Thoracic aorta (tissue), 2 donors: ENCODE data around the gene RNF151. TPM values are rescaled to one million over a fixed set of nuclear protein-coding genes. Genes with fewer than 3 reads are reported as not detected.

ENCODE experiments used
- ATAC-seq: fragments of 150-250 bp; one replicate; pipeline ENCODE4 v1.8.0; 2017; ENCODE audit warnings: low read depth; ENCODE audit not compliant: insufficient number of reproducible peaks, low FRiP score
- DNase-seq: peaks from one replicate; pipeline ENCODE4 v3.0.0-alpha.2; 2020; ENCODE audit warnings: low spot score
- H3K27ac ChIP-seq, 2 donors: fragments of 200-600 bp; sonication (generic); 1 replicate in 1 of 2; 2 replicates in 1 of 2; pipeline ENCODE4 v1.5.1; 2016; ENCODE audit warnings: mild to moderate bottlenecking in 2 of 2, moderate library complexity in 2 of 2
- H3K27me3 ChIP-seq: fragments of 200-600 bp; sonication (generic); replicated peaks from 2 replicates; pipeline ENCODE4 v1.6.0; 2016; ENCODE audit warnings: mild to moderate bottlenecking; ENCODE audit not compliant: insufficient read depth
- H3K36me3 ChIP-seq: fragments of 200-600 bp; sonication (generic); one replicate; pipeline ENCODE4 v1.5.1; 2016
- H3K4me1 ChIP-seq, 2 donors: fragments of 200-600 bp; sonication (generic); 1 replicate in 1 of 2; 2 replicates in 1 of 2; pipeline versions ENCODE4 v1.5.1 to v1.6.0; 2016; ENCODE audit warnings: low read depth in 2 of 2, mild to moderate bottlenecking in 1 of 2; ENCODE audit not compliant: control insufficient read depth in 1 of 2
- H3K4me3 ChIP-seq: fragments of 200-600 bp; sonication (generic); 2 replicates; pipeline ENCODE4 v1.5.1; 2016; ENCODE audit warnings: mild to moderate bottlenecking
- H3K9me3 ChIP-seq: fragments of 200-600 bp; sonication (generic); 2 replicates; pipeline ENCODE4 v1.5.1; 2016
- total RNA-seq, 2 donors: library from RNA; depleted of rRNA; stranded (reverse); fragments of >200 nt; gene quantifications; one replicate each; pipeline versions ENCODE4 v1.1.0 to v1.2.3, GENCODE V29; 2016
- TF ChIP-seq, protein P1 (sequence below): fragments of 200-600 bp; sonication (generic); IDR thresholded peaks from one replicate; pipeline ENCODE4 v1.5.1; 2019; ENCODE audit warnings: antibody characterized with exemption

The RNF151 gene
- total RNA-seq, 2 donors from 2014 or later = not detected

DNA sequence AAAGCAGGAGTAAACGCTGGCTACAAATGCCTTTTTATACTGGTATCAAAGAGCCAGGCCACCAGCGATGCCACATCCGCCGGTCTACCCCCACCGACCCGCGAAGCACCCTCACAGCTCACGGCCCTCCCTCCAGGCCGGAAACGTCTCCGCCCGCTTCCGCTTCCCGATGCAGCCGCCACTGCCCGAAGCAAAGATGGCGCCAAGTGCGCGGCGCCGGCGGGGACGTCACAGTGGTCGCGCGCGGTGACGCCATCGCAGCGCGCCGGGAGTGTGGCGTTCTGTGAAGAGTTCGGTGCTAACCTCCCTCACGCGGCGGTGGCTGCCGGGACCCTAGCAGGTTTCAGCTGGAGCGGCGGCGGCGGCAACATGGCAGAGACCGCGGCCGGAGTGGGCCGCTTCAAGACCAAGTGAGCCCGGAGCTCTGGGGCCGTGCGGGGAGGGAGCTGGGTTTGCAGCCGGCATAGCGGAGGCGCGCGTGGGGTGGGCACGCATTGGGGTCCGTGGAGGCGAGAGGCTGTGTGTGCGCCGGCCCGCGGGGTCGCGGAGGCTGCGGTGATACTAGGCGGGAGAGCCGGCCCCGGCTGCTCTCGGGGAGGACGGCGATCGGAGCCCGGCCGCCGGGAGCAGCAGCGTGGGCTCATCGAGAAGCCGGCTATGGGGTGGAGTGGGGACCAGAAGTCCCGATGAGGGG is 5.3 kb downstream of the RNF151 start, which contains the start of gene TBL3:
TBL3 (plus strand) TSS at position 258 of the 694 bp plus-strand sequence; CDS start at position 370, 112 bp downstream.
- H3K36me3 ChIP-seq = peaks cover 29% of the 10 kb centered on the region
- TF ChIP-seq, protein P1, sequence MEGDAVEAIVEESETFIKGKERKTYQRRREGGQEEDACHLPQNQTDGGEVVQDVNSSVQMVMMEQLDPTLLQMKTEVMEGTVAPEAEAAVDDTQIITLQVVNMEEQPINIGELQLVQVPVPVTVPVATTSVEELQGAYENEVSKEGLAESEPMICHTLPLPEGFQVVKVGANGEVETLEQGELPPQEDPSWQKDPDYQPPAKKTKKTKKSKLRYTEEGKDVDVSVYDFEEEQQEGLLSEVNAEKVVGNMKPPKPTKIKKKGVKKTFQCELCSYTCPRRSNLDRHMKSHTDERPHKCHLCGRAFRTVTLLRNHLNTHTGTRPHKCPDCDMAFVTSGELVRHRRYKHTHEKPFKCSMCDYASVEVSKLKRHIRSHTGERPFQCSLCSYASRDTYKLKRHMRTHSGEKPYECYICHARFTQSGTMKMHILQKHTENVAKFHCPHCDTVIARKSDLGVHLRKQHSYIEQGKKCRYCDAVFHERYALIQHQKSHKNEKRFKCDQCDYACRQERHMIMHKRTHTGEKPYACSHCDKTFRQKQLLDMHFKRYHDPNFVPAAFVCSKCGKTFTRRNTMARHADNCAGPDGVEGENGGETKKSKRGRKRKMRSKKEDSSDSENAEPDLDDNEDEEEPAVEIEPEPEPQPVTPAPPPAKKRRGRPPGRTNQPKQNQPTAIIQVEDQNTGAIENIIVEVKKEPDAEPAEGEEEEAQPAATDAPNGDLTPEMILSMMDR = no peak
- peak within 1 kb of the TSS; percentile 86 for H3K4me3 ChIP-seq
- H3K27ac ChIP-seq = peak within 1 kb of the TSS; percentile 77 to 89
- no peaks in the 10 kb centered on the region for H3K9me3 ChIP-seq
- no peaks in the 10 kb centered on the region for H3K27me3 ChIP-seq
- DNase-seq (peak; percentile 73), ATAC-seq (peak; percentile 85)
- H3K4me1 ChIP-seq = peaks cover 14 to 22% of the 10 kb centered on the region in 2 donors

DNA sequence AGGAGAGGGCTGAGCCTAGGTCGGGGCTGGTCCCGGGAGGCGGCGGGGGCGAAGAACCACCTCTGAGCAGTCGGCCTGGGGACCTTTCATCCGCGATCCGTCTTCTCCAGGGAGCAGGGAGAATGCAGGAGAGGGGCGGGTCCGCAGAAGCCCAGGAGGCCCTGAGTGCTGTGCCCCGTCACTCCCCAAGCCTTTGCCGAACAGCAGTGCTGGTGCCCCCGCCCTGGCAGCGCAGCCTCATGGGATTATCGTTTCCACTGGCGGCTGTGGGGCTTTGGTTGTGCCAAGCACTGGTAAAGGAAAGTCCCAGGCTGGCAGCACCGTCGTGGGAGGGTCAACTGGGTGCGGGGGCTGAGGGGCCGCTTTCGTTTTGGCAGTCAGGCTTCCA is 5.8 kb downstream of the RNF151 start:
- Histone ChIP-seq H3K4me1 (peaks cover 14 to 22% of the 10 kb centered on the region in 2 donors), H3K27ac (peak overlapping the region in 1 of 2 donors; percentile 77), H3K36me3 (peaks cover 34% of the 10 kb centered on the region), H3K9me3 (no peaks in the 10 kb centered on the region), H3K27me3 (no peaks in the 10 kb centered on the region), H3K4me3 (peak overlapping the region; percentile 86)
- no peak for ATAC-seq
- no peak for DNase-seq
- TF ChIP-seq, protein P1 = no peak

DNA sequence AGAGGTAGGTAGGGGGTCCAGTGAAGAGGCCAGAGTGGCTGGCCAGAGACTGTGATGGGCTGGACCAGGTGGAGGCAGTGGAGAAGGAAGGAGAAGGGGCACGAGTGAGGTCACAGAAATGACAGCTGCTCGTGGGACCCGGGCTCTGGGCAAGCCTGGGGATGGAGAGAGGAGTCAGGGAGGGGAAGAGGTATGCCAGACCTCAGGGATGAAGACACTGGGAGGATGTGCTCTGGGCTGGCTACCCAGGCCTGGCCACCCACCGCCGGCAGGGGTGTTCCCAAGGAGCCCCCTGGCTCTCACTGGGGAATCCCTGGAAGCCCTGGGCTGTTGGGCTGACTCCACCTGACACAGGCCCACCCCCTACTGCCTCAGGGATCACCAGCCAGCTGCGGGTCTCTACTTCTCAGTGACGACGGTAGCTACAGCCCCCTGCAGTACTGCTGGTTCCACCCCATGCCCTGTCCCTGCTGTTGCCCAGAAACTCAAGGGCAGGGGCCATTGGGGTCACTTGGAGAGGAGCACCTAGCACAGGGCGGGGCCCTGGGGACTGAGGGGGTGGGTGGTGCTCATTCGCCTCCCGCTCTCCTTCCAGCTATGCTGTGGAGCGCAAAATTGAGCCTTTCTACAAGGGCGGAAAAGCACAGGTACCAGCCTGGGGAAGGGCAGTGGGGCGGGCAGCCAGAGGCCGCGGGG is 7.0 kb downstream of the RNF151 start:
- Histone ChIP-seq H3K9me3 (no peaks in the 10 kb centered on the region), H3K4me3 (no peak overlapping the region), H3K4me1 (peaks cover 14 to 22% of the 10 kb centered on the region in 2 donors), H3K27me3 (no peaks in the 10 kb centered on the region), H3K27ac (no peak overlapping the region), H3K36me3 (peaks cover 46% of the 10 kb centered on the region)
- no peak for ATAC-seq
- no peak for DNase-seq
- TF ChIP-seq, protein P1 = no peak

DNA sequence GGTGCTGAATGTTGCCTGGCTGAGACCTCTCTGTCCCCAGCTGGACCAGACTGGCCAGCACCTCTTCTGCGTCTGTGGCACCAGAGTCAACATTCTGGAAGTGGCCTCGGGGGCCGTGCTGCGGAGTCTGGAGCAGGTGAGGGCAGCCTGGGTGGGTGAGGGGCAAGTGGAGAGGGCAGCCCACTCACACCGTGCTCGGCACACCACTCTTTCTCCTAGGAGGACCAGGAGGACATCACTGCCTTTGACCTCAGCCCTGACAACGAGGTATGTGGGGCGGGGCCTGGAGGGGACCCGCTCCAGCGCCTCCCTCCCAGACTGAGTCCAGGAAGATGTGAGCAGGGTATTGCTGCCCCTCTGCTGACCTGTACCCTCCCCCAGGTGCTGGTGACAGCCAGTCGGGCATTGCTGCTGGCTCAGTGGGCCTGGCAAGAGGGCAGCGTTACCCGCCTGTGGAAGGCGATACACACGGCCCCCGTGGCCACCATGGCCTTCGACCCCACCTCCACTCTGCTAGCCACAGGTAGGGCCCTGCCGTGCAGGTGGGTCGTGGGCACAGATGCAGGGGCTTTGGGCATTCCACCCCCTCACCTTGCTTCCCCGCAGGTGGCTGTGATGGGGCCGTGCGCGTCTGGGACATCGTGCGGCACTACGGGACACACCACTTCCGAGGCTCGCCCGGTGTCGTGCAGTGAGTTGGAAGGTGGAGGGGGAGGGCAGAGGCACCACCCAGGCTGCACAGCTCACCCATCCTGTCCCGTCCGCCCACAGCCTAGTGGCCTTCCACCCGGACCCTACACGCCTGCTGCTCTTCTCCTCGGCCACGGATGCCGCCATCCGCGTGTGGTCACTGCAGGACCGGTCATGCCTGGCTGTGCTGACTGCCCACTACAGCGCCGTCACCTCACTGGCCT is 7.8 kb downstream of the RNF151 start:
- DNase-seq (no peak), ATAC-seq (no peak)
- TF ChIP-seq, protein P1 = no peak
- Histone ChIP-seq H3K9me3 (no peaks in the 10 kb centered on the region), H3K4me1 (peaks cover 14 to 22% of the 10 kb centered on the region in 2 donors), H3K27ac (no peak overlapping the region), H3K27me3 (no peaks in the 10 kb centered on the region), H3K4me3 (no peak overlapping the region), H3K36me3 (peaks cover 46% of the 10 kb centered on the region)
